ENCODE data around the gene SFRP4. TPM values are rescaled to one million over a fixed set of nuclear protein-coding genes. Genes with fewer than 3 reads are reported as not detected.

The SFRP4 gene
- total and polyA plus RNA-seq, 10 of the 15 experiments (the other 5 are each of a cell fraction or from before 2014, with no cell fraction given): 0.02 to 0.15 (median 0.14) TPM; not detected in 7

DNA sequence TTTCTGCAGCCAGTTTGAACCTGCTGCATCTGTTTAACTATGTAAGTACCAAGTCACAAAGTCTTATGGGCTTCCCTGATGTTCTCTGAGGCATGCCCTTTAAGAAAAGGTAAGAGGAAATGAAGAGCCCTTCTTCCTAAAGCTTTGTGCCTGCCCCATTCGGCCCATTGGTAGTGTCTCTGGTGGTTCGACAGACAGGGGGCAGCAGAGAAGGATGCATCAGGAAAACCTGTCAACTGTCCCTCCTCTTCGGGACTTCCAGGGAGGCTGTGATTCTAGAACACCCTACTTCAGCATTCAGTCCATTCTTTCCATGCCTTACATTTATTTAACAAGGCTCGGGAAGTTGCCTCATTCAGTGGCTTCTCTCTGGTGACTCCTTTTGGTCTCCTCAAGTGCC, 1.9 kb upstream of the SFRP4 start:
- peaks cover 3% of the 10 kb centered on the region; the same call in 1 of the 2 replicates for H3K79me2 ChIP-seq (ENCODE audit: control insufficient read depth, insufficient read depth, low read length)
- H3K9me3 ChIP-seq (replicated peaks; ENCODE audit: control insufficient read depth, insufficient read depth, low read length): no peaks in the 10 kb centered on the region; the same call in 2 of the 3 replicates
- no peak overlapping the region for H3K9ac ChIP-seq (ENCODE audit: control insufficient read depth, insufficient read depth, low read length)
- DNase-seq (ENCODE audit: low read depth, low spot score): no peak
- SMC1A ChIA-PET (ENCODE audit: uncharacterized antibody, unreplicated experiment): interaction anchor here (0.5 to 8.5 kb wide), 26 partner anchors 9 to 417 kb away, joined by 3 to 98 read pairs (median 4); partner anchors contain the start of gene STARD3NL
- H3K4me2 ChIP-seq (ENCODE audit: control insufficient read depth, insufficient read depth): no peak overlapping the region
- peaks cover 13% of the 10 kb centered on the region for H3K4me1 ChIP-seq (ENCODE audit: control insufficient read depth, insufficient read depth, low read length)
- CTCF ChIA-PET: interaction anchor here (0.6 to 7.5 kb wide), 37 partner anchors 10 to 456 kb away, joined by 3 to 108 read pairs (median 9); no protein-coding TSS in a partner anchor
- H3K27me3 ChIP-seq (replicated peaks in 1 of 2; ENCODE audit: control insufficient read depth in 2 of 2, insufficient read depth in 2 of 2, low read length in 1 of 2): peaks cover 0 to 4% of the 10 kb centered on the region in 2 experiments; a peak in 2 of 4 replicates
- no peak overlapping the region for H2AFZ ChIP-seq (ENCODE audit: control insufficient read depth, low read depth, low read length)
- no peaks in the 10 kb centered on the region for H4K20me1 ChIP-seq (ENCODE audit: control insufficient read depth, insufficient read depth)
- intact Hi-C loops (cut with micrococcal nuclease; ENCODE audit: unreplicated experiment): loop anchor here (5.0 kb wide), 3 partner anchors 104 to 304 kb away; no protein-coding TSS in a partner anchor
- WGBS (ENCODE audit: insufficient coverage, insufficient replicate concordance, low lambda C conversion rate, missing lambda C conversion rate): 78% methylated on average over 4 of the region's 4 CpGs
- RAD21 ChIA-PET (ENCODE audit: unreplicated experiment): interaction anchor here (0.7 to 4.4 kb wide), 18 partner anchors 9 to 429 kb away, joined by 3 to 24 read pairs (median 5); no protein-coding TSS in a partner anchor
- ATAC-seq: no peak
- no peak overlapping the region for H3K27ac ChIP-seq (ENCODE audit: control insufficient read depth, insufficient read depth)
- no peak overlapping the region for H3K4me3 ChIP-seq
- FAIRE-seq: no peak
- POLR2A ChIA-PET: interaction anchor here (1.1 to 3.2 kb wide), 4 partner anchors 15 to 29 kb away, joined by 3 to 17 read pairs (median 7); no protein-coding TSS in a partner anchor
- in situ Hi-C loops (cut with MboI): no loop called here
- BruUV-seq (replicated peaks): no TSS peak
- no peak for TF ChIP-seq SP1 (IDR thresholded peaks at IDR 0.05; ENCODE audit: low read depth, low read length)
- TF ChIP-seq, protein P1, sequence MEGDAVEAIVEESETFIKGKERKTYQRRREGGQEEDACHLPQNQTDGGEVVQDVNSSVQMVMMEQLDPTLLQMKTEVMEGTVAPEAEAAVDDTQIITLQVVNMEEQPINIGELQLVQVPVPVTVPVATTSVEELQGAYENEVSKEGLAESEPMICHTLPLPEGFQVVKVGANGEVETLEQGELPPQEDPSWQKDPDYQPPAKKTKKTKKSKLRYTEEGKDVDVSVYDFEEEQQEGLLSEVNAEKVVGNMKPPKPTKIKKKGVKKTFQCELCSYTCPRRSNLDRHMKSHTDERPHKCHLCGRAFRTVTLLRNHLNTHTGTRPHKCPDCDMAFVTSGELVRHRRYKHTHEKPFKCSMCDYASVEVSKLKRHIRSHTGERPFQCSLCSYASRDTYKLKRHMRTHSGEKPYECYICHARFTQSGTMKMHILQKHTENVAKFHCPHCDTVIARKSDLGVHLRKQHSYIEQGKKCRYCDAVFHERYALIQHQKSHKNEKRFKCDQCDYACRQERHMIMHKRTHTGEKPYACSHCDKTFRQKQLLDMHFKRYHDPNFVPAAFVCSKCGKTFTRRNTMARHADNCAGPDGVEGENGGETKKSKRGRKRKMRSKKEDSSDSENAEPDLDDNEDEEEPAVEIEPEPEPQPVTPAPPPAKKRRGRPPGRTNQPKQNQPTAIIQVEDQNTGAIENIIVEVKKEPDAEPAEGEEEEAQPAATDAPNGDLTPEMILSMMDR (IDR thresholded peaks at IDR 0.05 in 2 of 3, conservative IDR thresholded peaks at IDR 0.05 in 1 of 3; ENCODE audit: control insufficient read depth in 2 of 3, extremely low read depth in 1 of 3, insufficient read depth in 1 of 3, low read depth in 3 of 3, low read length in 3 of 3): peak in 2 of 3 experiments; percentile 12 to 14; a peak in 3 of 6 replicates
- no peaks in the 10 kb centered on the region for H3K36me3 ChIP-seq (ENCODE audit: control insufficient read depth in 2 of 2, insufficient read depth in 2 of 2, low read length in 1 of 2)

All from GM12878 (cell line).